UCSD-AML1 (cell line): ENCODE measurements around the gene KRT16.
"Not testable (repeated sequence)": the region's sequence is repeated elsewhere in the genome, so short reads cannot be mapped to it uniquely, and the experiment has no call there.

Source experiments
- DNase-seq: peaks from one replicate; lab custom pipeline; 2025; ENCODE audit not compliant: unreplicated experiment; lab: John Stamatoyannopoulos, UW

KRT16 gene

DNA sequence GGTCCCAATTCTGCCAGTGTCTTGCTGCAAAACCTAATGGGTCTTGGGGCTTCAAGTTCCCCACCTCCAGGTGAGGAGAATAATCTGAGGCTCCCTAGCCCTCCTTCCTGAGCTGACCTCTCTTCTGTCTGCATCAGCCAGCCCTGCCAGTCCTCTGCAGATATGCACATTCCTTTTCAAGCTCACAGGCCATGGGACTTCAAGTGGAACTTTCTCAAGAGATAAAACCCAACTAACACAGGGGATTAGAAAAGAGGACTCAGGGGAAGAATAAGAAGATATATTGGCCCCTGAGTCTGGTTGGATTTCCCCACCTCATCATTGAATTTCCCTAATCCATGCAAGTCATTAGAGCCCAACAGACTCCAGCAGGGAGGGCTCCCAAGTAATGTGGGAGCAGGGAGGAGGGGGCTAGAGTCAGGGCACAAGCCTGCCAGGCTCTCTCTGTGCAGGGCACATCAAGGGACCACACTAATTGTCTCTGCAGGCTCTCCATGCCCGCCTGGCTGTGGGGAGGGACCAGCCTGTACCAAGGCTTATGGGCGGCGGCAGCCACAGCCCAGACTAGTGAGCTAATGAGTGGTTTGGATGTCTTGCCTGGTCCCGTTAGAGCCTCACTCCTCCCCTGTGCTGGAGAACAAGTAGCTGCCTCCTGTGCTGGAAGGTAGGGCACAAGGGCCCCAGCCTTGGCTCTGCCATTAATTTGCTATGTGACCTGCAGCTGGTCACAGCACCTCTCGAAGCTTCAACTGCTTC, 27.1 kb downstream of the KRT16 start:
- no peak for DNase-seq

DNA sequence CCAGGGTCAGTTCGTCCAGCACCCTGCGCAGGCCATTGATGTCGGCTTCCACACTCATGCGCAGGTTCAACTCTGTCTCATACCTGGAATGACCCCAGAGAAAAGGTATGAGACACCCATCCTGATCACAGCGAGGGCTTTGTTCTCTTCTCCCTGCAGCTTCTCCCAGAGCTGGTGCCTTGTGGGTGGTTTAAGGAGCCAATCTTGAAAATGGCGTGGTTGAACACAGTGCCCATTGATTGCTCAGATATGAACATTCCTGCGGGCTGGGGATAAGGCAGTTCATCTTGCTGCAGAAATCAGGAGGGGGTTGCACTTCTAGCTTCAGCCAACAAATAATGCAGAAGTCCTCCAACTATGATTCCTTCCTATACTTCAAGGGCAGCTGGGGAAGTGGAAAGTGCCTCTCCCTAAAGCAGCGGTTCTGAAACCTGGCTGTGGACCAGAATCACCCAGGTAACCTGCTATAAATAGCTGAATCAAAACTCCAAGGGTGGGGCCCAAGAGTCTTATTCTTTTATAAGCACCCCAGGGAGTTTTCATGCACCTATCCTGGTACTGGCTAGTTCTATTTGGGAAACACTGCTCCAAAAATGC, 28.1 kb downstream of the KRT16 start:
- not testable (repeated sequence) for DNase-seq

DNA sequence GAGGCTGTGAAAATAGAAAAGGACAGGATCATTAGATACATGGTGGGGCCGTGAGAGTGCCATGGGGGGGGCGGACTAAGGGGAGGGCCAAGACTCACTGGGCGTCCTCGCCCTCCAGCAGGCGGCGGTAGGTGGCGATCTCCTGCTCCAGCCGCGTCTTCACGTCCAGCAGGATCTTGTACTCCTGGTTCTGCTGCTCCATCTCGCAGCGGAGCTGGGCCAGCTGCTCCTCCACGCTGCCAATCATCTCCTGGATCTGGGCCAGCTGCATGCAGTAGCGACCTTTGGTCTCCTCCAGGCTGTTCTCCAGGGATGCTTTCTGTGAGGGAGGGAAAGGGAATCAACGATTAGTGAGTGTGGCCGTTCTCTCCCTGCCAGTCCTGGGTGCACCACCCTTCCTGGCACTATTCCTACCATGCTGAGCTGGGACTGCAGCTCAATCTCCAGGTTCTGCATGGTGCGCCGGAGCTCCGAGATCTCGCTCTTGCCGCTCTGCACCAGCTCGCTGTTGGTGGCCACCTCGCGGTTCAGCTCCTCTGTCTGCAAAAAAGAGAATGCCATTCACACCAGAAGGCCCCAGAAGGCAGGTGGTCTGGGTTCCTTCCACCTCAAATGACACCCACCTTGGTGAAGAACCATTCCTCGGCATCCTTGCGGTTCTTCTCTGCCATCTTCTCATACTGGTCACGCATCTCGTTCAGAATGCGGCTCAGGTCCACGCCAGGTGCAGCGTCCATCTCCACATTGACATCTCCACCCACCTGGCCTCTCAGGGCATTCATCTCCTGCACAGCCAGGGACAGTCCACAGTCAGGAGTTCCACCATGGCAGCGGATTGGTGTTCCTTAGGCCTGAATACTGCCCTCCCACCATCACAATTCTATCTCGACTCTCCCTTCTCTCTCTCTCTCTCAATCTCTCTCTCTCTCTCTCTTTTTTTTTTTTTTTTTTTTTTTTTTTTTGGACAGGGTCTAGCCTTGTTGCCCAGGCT, 29.1 kb downstream of the KRT16 start:
- DNase-seq: no peak

DNA sequence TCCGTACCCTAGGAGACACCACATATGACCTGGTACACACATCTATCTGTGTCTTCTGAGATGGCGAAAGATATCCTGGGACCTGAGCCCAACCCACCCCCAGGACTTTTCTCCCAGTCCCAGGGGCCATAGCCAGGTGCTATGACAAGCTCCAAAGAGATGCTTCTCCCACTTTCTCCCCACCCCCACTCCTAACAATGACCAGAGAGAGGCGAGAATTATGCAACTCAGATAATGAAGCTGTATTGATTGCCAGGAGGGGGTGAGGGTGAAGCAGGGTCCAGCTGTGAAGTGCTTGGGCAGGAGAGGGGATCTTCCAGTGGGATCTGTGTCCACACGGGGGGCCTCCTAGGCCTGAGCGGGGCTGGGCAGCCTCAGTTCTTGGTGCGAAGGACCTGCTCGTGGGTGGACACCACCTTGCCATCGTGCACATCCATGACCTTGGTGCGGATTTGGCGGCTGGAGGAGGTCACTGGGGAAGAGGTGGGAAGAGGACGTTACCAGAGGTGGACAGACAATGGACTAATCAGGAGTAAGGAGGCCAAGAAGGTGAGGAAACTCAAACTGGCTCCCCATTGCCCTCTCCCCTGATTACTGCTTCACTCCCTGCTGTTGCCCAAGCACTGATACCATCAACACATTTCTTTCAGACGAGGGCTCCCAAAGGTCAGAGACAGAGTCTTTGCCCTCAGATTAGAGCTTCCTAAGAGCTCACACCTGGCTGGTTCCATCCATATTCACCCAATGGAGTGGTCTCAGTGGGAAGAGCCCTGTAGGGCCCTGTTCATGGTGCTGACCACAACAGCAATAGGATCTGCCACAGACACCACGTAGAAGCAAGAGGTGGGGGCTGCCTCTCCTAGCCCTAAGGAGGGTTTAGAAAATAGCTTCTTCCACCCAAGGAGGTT, 30.3 kb downstream of the KRT16 start:
- DNase-seq: not testable (repeated sequence)

DNA sequence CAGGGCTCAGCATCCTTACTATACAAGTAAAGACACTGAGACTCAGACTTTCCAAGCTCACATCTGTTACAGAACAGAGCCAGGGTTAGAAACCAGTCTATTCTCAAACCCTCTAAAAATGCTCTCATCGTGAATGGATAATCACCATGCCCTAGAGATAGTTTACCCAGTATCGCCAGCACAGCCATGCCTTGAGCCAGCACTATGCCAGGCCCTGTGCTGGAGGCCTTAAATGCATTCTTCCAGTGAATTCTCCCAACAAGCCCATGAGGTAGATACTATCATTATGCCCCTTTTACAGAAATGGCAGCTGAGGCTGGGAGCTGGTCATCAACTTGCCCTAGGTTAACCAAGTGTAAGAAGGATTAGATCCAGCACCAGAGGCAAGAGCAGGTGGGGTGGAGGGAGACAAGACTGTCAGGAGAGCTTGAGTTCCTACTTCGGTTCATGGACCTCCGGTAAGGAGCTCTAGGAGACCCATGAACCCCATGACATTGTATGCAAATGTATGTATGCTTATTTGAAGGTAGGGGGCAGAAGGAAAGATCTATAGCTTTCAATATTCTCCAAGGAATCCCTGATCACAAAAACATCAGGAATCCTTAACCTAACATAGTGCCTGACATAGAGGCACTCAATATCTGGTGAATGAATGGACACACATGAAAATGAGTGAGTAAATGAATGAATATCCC, 31.1 kb downstream of the KRT16 start:
- DNase-seq: no peak

DNA sequence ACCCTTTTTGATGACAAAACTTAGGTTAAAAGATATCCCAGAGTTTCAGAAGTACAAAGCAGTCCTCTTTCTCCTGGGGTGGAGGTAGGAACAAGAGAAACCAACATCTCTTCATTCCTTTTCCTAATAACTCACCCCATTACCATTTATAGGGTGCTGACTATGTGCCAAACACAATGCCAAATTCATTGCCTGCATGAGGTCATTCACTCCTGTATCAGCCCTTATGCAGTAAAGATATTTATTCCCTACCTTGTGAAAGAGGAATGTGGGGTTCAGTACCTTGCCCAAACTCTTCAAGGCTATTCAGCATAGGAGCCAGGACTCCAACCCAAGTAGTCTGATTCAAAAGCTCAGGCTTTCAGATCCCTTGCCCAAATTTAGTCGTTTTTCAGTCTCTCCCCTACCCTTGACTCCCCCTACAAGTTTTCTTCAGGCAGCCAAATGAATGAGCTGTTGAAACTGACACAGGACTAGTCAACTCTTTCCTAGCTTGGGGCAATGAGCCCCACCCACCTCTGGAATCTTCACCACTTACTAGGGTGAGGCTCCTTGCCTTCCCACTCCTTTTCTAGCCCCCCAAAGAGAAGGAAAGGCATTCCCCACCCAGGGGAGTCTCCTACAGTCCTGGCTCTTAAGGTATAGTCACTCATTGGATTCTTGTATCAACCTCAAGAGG, 31.7 kb downstream of the KRT16 start:
- no peak for DNase-seq

DNA sequence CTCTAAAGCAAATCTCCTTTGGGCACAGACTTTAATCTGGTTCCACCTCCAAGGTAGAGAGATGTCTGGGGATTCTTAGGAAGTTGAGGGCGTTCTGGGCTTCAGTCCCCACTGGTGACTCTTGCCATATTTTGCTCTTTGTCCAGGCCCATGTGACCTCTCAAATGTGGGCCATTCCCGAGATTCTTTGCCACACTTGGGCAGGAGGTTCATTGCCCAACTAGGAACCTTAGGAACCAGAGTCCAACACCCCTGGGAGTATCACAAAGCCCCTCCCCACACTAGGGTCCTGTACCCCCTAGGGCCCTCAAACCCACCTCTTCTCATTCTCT, 32.4 kb downstream of the KRT16 start:
- no peak for DNase-seq

DNA sequence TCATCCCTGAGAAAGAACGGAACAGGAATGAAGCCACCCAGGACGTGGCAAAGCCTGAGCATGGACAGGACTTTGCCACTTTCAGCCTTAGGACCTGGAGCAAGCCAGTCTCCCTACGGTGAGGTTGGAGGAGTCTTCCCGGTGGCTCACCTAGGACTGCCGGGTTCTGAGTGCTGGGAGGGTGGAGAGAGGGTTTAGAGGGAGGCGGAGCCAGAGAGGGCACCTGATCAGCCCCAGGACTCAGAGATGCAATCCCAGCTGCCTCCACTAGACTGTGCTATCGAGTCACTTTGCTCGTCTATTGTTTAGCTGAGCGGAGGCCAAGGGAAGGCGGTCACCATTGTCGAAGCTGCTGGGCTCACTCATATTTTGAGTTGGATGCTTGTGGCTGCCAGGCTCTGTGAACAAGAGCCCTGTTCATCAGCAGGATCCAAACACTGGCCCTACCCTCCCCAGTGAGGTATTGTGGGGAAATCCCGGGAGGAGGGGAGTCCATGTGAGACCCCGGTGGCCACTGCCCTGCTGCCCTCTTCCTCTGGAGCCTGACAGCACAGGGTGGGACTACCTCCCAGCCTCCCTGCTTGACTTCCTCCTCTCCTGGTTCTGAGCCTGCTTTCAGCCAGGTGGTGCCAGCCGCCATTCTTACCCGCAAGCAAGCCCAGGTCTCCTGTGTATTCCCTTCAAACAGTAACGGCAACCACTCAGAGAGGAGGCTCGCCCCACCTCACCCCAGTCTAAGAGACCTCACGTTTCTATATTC, 32.9 kb downstream of the KRT16 start:
- peak; percentile 85 for DNase-seq

DNA sequence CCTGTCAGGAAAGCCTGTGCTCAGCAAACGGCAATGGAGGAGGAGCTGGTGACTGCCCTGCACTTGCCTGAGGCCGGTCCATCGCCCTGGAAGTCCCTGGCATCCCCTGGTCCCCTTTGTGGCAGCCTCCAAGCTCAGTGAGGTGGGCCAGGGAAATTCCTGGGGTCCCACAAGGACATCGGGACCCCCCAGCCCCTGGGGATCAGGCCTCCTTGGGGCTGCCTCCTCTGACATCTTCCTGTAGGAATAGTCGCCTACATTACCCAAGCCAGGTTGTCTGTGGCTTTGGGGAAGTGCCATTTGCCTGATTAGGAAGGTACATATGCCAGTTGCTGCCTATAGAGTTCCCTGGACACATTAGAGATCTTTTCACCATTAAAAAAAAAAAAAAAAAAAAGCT, 33.6 kb downstream of the KRT16 start:
- DNase-seq: no peak

DNA sequence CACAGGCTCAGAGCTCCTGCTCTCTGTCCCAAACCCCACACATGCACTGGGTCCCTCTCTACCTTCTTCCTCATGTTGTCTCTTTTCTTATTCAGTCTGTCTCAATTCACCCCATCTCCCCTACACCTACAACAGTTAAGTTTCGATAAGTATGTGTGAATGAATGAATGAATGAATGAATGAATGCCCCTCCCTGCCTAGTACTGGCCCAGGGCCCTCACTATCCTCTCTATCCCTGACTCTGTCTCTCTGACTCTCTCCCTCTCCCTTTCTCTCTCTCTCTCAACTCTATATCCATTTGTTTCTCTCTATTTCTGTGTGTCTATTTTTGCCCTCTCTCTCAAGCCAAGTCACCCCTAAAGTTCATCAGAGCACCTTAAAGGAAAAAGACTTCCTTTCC, 34.0 kb downstream of the KRT16 start:
- no peak for DNase-seq

DNA sequence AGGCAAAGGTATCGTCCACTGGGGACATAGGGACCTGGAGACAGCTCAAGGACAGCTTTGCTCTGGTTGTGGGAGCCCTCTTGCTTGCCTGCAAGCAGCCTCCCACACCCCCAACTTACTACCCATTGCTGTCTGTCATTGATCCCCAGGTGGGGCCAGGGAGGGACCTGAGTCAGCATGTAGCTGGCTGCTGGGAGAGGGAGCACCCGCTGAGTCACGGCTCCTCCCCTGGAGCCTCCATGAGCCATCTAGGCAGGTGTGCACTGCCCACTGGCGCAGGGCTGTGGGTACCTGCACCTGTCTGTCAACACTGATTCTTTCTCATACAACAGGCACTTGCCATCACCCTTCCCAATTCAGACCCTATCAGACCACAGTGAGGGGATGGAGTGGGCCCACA, 35.8 kb downstream of the KRT16 start:
- DNase-seq: not testable (repeated sequence)

DNA sequence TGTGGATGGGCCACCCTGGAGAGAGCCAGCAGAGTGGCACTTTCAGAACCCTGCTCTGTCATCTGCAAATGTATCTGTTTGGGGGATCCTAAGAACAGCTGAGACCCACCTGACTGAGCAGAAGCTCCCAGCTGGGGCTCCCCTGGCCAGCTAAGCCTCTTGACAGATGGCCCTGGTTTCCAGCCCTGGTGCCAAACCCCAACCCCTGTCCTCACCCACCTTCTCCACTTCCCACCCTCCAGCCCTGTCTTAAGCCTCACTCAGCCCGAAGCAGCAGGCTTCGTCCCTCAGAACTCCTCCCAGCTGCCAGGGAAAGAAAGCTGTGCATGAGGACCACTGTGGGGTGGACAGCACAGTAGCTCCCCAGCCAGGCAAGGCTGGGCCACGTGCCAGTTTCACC, 37.2 kb downstream of the KRT16 start:
- DNase-seq: no peak

DNA sequence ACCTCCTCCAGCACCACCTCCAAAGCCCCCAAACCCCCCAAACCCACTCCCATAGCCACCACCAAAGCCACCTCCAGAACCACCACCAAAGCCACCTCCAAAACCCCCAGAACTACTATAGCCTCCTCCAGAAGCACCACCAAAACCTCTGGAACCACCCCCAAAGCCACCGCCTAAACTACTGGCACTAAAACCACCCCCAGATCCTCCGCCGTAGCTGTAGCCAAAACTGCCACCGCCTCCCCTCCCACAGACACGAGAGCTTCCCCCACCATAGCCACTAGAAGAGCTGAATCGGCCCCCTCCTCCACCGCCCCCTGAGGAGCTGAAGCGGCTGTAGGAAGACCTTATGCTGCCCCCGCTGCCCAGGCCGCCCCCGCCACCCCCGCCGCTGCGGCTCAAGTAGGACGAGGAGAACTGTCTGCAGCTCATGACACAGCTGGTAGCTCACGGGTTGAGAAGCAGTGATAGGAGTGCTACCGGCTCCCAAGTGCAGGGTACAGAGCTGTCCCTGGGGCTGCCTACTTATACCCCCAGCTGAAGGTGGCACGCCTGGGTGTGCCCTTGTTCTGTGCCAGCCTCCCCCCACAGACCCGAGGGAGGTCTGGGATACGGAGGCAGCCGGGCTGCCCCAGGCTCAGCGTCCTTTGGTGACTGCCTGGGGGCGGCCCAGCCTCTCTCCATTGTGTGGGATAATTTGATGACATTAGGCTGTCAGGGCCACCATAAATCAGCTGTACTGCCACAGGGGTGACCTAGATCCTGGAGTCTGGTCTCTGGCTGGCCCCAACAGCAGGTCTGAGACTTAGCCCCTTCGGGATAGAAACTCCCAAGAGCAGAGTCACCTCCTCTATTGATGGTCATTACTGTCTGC, 40.8 kb downstream of the KRT16 start, which contains the start of gene KRT9:
TSS of gene KRT9 (minus strand) at position 499 of the 874 bp plus-strand sequence. CDS start at position 432, 67 bp downstream.
- no peak for DNase-seq

DNA sequence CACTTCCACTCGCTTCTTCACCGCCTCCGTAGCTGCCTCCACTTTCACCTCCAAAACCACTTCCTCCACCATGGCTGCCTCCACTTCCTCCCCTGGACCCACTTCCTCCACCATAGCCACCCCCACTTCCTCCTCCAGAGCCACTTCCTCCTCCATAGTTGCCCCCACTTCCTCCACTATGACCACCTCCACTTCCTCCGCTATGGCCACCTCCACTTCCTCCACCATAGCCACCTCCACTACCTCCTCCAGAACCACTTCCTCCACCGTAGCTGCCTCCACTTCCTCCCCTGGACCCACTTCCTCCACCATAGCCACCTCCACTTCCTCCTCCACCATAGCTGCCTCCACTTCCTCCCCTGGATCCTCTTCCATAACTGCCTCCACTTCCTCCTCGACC, 45.2 kb downstream of the KRT16 start:
- no peak for DNase-seq

DNA sequence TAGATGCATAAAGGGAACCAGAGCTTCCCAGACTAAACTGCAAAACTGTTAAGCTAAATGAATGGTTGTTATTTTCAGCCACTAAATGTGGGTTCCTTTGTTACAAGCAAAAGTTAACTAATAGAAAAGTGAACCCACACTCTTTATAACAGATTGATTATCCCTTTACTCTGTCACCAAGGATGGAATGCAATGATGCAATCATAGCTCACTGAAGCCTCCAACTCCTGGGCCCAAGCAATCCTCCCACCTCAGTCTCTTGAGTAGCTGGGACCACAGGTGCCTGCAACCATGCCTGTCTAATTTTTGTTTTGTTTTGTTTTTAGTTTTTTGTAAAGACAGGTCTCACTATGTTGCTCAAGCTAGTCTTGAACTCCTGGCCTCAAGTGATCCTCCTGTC, 47.2 kb downstream of the KRT16 start:
- no peak for DNase-seq

DNA sequence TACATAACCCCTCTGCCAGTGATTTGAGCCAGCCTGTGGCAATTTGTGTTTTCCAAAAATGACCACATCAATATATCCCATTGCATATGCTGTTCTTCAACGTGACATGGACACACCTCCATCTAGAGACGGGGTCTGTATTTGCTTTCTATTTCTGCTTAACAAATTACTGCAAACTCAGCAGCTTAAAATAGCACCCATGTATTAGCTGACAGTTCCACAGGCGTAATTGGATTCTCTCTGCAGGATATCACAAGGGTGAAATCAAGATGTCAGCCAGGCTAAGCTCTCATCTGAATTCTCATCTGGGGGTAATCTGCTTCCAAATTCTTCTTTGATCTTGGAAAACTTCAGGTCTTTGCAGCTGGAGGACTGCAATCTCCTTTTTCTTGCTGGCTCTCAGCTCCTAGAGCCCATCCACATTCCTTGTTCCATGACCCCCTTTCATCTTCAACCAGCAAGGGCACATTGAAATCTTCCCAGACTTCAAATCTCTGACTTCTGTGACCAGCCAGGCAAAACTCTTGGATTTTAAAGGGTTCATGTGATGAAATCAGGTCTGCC, 48.9 kb downstream of the KRT16 start:
- no peak for DNase-seq

DNA sequence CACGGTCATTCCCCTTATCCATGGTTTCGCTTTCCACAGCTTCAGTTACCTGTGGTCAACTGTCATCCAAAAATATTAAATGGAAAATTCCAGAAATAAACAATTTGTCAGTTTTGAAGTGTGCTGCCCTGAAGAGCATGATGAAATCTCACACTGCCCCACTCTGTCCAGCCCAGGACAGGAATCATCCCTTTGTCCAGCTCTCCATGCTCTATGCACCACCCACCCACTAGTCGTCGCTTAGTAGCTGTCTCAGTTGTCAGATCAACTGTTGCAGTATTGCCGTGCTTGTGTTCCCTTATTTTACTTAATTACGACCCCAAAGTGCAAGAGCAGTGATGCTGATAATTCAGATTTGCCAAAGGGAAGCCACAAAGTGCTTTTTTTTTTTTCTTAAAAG, 51.0 kb downstream of the KRT16 start:
- no peak for DNase-seq
